Esophagus muscularis mucosa (tissue), 4 donors: Measurements from ENCODE around the gene ADGRB3. TPM values are rescaled to one million over a fixed set of nuclear protein-coding genes. Genes with fewer than 3 reads are reported as not detected.
"Not testable (repeated sequence)": the region's sequence is repeated elsewhere in the genome, so short reads cannot be mapped to it uniquely, and the experiment has no call there.

Experiments
- DNase-seq: peaks from one replicate; pipeline ENCODE4 v3.0.0-alpha.2; 2017; ENCODE audit errors: extremely low spot score
- H3K27ac ChIP-seq, 4 donors: fragments of 200-600 bp; sonication (generic); replicated peaks in 1 of 4; 1 replicate in 3 of 4; 2 replicates in 1 of 4; pipeline ENCODE4 v1.5.1; 2016 to 2019; ENCODE audit warnings: mild to moderate bottlenecking in 1 of 4
- H3K27me3 ChIP-seq, 4 donors: fragments of 200-600 bp; sonication (generic); one replicate each; pipeline versions ENCODE4 v1.5.1 to v1.6.0; 2016 to 2019
- H3K36me3 ChIP-seq, 4 donors: fragments of 200-600 bp; sonication (generic); one replicate each; pipeline ENCODE4 v1.5.1; 2016 to 2019
- H3K4me1 ChIP-seq, 4 donors: fragments of 200-600 bp; sonication (generic); one replicate each; pipeline ENCODE4 v1.5.1; 2016 to 2019
- H3K4me3 ChIP-seq, 4 donors: fragments of 200-600 bp; sonication (generic); 1 replicate in 2 of 4; 2 replicates in 2 of 4; pipeline ENCODE4 v1.5.1; 2016 to 2019; ENCODE audit warnings: mild to moderate bottlenecking in 4 of 4, moderate library complexity in 1 of 4
- H3K9me3 ChIP-seq, 4 donors: fragments of 200-600 bp; sonication (generic); 1 replicate in 3 of 4; 2 replicates in 1 of 4; pipeline ENCODE4 v1.5.1; 2016 to 2019
- EP300 ChIP-seq: sonication (generic); formaldehyde crosslinking; IDR thresholded peaks from one replicate; pipeline ENCODE4 v1.6.1; 2017; ENCODE audit warnings: antibody characterized with exemption
- POLR2A ChIP-seq: fragments of 450-650 bp; IDR thresholded peaks from one replicate; pipeline ENCODE4 v1.6.1; 2017; ENCODE audit warnings: antibody characterized with exemption, moderate library complexity, mild to moderate bottlenecking, low read depth
- POLR2AphosphoS5 ChIP-seq, 2 donors: sonication (generic); formaldehyde crosslinking; IDR thresholded peaks; one replicate each; pipeline ENCODE4 v1.6.1; 2017; ENCODE audit warnings: antibody characterized with exemption in 2 of 2
- WGBS: methylation state at CpG from one replicate; pipeline ENCODE4 v1.1.5; 2018; 5-methylcytosine and 5-hydroxymethylcytosine counted together
- intact Hi-C: fragments of 100-400 bp; cut with DNase I; formaldehyde crosslinking; loops from one replicate; pipeline ENCODE4 v1.15.1; 2023
- total RNA-seq, 4 donors: library from RNA; depleted of rRNA; stranded (reverse); fragments of >200 nt; gene quantifications; one replicate each; pipeline versions ENCODE4 v1.1.0 to v1.2.1, GENCODE V29; 2016
- TF ChIP-seq, protein P1 (sequence below), 3 experiments: fragments of 200-600 bp in 2 of 3; fragments of 450-650 bp in 1 of 3; sonication (generic) in 2 of 3; IDR thresholded peaks; one replicate each; pipeline ENCODE4 v1.5.1; 2017 to 2019; ENCODE audit warnings: antibody characterized with exemption in 3 of 3, mild to moderate bottlenecking in 2 of 3, moderate library complexity in 1 of 3

Gene ADGRB3
- total RNA-seq, 4 donors from 2014 or later: 4.9 to 6.3 (median 5.8) TPM

DNA sequence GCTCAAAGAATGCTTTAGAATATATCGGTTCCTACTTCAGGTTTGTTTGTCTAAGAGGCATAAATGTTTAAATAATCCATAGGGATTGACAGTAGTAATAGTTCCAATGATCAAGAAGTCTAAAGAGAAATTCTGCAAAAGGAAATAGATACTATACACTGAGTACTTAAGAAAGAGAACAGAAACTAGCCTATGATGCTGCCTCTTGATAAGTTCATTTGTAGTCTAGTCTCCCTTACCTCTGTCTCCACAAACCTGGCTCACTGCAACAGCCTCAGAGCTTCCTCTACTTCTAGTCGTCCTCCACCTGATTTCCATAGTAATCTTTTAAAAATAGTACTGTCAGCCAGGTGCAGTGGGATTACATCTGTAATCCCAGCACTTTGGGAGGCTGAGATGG lies 650.0 kb downstream of the ADGRB3 start:
- Histone ChIP-seq H3K4me1 (no peaks in the 10 kb centered on the region), H3K36me3 (no peaks in the 10 kb centered on the region), H3K4me3 (no peak overlapping the region), H3K9me3 (no peaks in the 10 kb centered on the region), H3K27ac (no peak overlapping the region), H3K27me3 (no peaks in the 10 kb centered on the region)
- intact Hi-C loops: no loop called here
- WGBS: 77% methylated on average over 2 of the region's 2 CpGs
- DNase-seq: no peak
- TF ChIP-seq POLR2AphosphoS5 (IDR thresholded peaks at IDR 0.05): no peak
- TF ChIP-seq, protein P1, sequence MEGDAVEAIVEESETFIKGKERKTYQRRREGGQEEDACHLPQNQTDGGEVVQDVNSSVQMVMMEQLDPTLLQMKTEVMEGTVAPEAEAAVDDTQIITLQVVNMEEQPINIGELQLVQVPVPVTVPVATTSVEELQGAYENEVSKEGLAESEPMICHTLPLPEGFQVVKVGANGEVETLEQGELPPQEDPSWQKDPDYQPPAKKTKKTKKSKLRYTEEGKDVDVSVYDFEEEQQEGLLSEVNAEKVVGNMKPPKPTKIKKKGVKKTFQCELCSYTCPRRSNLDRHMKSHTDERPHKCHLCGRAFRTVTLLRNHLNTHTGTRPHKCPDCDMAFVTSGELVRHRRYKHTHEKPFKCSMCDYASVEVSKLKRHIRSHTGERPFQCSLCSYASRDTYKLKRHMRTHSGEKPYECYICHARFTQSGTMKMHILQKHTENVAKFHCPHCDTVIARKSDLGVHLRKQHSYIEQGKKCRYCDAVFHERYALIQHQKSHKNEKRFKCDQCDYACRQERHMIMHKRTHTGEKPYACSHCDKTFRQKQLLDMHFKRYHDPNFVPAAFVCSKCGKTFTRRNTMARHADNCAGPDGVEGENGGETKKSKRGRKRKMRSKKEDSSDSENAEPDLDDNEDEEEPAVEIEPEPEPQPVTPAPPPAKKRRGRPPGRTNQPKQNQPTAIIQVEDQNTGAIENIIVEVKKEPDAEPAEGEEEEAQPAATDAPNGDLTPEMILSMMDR (IDR thresholded peaks at IDR 0.05): no peak
- no peak for TF ChIP-seq POLR2A
- no peak for TF ChIP-seq EP300

DNA sequence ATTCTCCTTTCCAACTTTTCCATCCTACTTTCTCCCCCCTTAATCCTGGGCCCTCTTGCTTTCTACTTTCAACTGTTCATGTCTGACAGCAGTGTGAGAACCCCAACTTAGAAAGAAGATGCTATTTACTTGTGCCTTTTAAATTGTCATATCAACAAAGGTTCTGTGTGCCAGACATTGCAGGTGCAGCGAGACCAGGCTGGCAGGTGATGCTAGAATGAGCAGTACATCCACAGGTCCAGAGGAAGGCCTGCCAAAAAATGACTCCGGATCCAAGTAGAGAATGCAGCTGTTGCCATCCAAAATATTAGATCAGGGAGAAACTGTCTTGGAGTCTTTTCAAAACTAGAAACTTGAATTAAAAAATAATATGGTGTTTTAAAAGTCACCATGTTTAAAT lies 651.2 kb downstream of the ADGRB3 start:
- H3K27ac ChIP-seq: no peak overlapping the region
- DNase-seq: no peak
- WGBS: 66% methylated on average over 2 of the region's 2 CpGs
- H3K4me1 ChIP-seq: no peaks in the 10 kb centered on the region
- no peak overlapping the region for H3K4me3 ChIP-seq
- no peaks in the 10 kb centered on the region for H3K27me3 ChIP-seq
- intact Hi-C loops: no loop called here
- H3K36me3 ChIP-seq: no peaks in the 10 kb centered on the region
- no peaks in the 10 kb centered on the region for H3K9me3 ChIP-seq
- no peak for TF ChIP-seq EP300
- no peak for TF ChIP-seq POLR2AphosphoS5 (IDR thresholded peaks at IDR 0.05)
- TF ChIP-seq, protein P1 (IDR thresholded peaks at IDR 0.05): no peak
- TF ChIP-seq POLR2A: no peak

DNA sequence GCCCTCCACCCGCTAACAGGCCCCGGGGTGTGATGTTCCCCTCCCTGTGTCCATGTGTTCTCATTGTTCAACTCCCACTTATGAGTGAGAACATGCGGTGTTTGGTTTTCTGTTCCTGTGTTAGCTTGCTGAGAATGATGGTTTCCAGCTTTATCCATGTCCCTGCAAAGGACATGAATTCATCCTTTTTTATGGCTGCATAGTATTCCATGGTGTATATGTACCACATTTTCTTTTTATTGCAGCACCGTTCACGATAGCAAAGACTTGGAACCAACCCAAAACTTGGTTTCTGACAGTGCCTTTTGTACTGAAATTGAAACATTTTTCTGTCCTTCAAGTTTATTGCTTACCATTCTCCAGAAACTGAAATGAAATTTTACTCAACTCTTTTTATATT lies 653.1 kb downstream of the ADGRB3 start:
- H3K27me3 ChIP-seq, H3K4me1 ChIP-seq, H3K9me3 ChIP-seq, DNase-seq, H3K27ac ChIP-seq, H3K36me3 ChIP-seq, intact Hi-C loops, H3K4me3 ChIP-seq: not testable (repeated sequence)
- WGBS: 98% methylated on average over 5 of the region's 5 CpGs

DNA sequence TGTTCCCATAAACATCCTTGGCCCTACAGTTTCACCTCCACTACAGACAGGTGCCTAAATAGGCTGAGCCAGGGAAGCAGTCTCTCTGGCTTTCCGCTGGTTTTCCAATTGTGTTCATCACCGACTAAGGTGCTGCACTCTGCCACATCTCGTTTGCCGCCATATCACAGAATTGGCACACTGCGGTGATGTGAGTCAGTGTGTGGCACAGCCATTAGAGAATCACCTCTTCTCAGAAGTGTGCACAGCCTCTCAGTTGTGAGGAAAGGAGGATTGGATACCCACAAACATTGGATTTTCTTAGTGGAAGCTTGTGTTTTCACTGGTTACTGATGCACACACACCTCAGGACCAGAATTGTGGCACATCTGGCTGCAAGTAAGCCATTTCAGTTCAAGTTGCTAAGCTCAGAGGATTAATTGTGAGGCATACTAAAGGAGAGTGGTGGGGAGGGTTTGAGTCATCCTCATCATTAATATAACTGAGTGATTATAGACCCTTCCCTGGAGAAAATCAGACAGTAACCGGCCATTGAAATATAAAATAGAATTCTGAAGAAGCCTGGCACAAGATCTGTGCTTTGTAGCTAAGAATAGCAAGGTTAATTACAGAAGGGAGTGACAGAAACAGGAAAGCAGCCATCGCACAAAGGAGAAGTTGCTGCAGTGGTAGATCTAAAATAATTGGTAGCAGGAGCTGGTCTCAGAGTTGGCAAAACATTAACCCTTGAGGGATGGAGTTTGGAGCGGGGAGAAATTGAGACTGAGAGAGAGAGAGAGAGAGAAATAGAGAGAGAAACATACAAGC lies 654.8 kb downstream of the ADGRB3 start:
- no peaks in the 10 kb centered on the region for H3K27me3 ChIP-seq
- TF ChIP-seq POLR2AphosphoS5 (IDR thresholded peaks at IDR 0.05): no peak
- TF ChIP-seq EP300: no peak
- TF ChIP-seq, protein P1 (IDR thresholded peaks at IDR 0.05): no peak
- TF ChIP-seq POLR2A: no peak
- no peaks in the 10 kb centered on the region for H3K4me1 ChIP-seq
- H3K9me3 ChIP-seq: no peaks in the 10 kb centered on the region
- DNase-seq: no peak
- intact Hi-C loops: no loop called here
- no peak overlapping the region for H3K4me3 ChIP-seq
- WGBS: 75% methylated on average over 8 of the region's 8 CpGs
- H3K36me3 ChIP-seq: no peaks in the 10 kb centered on the region
- no peak overlapping the region for H3K27ac ChIP-seq

DNA sequence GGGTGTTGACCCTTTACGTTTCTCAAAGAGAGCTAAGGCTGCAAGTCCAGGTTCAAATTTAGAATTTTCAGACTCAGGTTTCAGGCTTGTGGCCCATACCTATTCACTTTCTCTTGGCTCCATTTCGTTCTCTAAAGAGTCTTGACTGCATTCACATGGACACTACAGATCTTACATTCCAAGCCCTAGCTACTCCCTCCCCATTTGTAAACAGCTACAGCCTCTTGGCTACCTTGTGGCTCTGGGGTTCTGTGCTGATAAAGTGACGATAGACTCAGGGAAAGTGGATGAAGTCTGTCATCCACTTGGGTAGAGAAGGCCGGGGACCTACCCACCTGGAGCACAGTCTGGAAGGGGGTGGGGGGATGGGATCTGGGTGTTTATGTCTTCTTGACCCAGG lies 658.4 kb downstream of the ADGRB3 start:
- intact Hi-C loops: no loop called here
- TF ChIP-seq EP300 (no peak), POLR2A (no peak), POLR2AphosphoS5 (IDR thresholded peaks at IDR 0.05) (no peak)
- TF ChIP-seq, protein P1 (IDR thresholded peaks at IDR 0.05): no peak
- Histone ChIP-seq H3K9me3 (no peaks in the 10 kb centered on the region), H3K27ac (no peak overlapping the region), H3K4me1 (no peaks in the 10 kb centered on the region), H3K27me3 (no peaks in the 10 kb centered on the region), H3K36me3 (no peaks in the 10 kb centered on the region), H3K4me3 (no peak overlapping the region)
- DNase-seq: no peak
- WGBS: 88% methylated on average over 4 of the region's 4 CpGs
